ENCODE results near the gene RMND5A.

DNA sequence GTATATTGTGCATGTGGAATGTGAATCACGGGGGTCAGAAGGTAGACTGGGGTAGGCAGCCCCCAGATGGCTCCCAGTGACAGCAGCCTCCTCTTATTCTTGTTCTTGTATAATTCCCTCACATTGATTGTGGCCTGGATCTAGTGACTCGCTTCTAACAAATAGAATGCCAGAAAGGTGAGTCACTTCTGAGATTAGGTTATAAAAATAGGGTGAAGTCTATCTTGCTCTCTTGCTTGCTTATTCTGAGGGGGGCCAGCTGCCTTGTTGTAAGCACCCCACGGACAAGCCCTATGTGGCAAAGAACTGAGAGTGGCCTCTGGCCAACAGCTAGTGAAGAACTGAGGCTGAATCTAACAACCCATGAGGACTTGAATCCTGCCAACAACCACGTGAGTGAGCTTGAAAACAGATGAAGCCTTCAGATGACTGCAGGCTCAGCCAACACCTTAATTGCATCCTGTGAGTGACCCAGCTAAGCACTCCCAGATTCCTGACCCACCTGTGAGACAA is 15.6 kb upstream of the RMND5A start:
- TF ChIP-seq, protein P1, sequence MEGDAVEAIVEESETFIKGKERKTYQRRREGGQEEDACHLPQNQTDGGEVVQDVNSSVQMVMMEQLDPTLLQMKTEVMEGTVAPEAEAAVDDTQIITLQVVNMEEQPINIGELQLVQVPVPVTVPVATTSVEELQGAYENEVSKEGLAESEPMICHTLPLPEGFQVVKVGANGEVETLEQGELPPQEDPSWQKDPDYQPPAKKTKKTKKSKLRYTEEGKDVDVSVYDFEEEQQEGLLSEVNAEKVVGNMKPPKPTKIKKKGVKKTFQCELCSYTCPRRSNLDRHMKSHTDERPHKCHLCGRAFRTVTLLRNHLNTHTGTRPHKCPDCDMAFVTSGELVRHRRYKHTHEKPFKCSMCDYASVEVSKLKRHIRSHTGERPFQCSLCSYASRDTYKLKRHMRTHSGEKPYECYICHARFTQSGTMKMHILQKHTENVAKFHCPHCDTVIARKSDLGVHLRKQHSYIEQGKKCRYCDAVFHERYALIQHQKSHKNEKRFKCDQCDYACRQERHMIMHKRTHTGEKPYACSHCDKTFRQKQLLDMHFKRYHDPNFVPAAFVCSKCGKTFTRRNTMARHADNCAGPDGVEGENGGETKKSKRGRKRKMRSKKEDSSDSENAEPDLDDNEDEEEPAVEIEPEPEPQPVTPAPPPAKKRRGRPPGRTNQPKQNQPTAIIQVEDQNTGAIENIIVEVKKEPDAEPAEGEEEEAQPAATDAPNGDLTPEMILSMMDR (IDR thresholded peaks at IDR 0.05 in 8 of 11, conservative IDR thresholded peaks at IDR 0.05 in 3 of 11), result no peak
- TF ChIP-seq POLR2A (IDR thresholded peaks at IDR 0.05), result no peak
